AG09319 (cell line): ENCODE data around the gene GNPTAB.

Experiments used
- DNase-seq: peaks from one replicate; pipeline ENCODE4 v3.0.0-alpha.2; 2010; ENCODE audit warnings: low read depth; ENCODE audit errors: extremely low read depth
- TF ChIP-seq, protein P1 (sequence below): IDR thresholded peaks from 2 replicates; pipeline ENCODE4 v1.5.1; 2011; ENCODE audit warnings: low read depth, mild to moderate bottlenecking, inconsistent platforms, low read length, moderate library complexity

Gene GNPTAB

DNA sequence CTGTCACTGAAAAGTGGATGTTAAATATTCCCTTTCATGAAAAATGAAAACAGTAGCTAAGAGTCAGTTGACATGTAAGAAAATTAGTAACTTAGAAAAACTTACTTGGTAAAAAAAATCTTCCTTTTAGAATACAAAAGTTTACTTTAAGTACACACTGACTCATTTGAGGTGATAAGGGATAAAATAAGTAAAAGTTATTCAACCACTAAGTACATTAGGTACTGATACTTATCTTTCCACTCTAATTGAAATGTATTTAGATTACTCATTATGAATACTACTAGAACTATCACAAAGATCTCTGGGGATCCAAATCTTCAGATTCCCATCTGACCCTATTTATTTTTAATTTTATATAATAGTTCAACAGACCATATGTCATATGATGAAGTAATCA lies 103.7 kb downstream of the GNPTAB start:
- DNase-seq = no peak
- TF ChIP-seq, protein P1, sequence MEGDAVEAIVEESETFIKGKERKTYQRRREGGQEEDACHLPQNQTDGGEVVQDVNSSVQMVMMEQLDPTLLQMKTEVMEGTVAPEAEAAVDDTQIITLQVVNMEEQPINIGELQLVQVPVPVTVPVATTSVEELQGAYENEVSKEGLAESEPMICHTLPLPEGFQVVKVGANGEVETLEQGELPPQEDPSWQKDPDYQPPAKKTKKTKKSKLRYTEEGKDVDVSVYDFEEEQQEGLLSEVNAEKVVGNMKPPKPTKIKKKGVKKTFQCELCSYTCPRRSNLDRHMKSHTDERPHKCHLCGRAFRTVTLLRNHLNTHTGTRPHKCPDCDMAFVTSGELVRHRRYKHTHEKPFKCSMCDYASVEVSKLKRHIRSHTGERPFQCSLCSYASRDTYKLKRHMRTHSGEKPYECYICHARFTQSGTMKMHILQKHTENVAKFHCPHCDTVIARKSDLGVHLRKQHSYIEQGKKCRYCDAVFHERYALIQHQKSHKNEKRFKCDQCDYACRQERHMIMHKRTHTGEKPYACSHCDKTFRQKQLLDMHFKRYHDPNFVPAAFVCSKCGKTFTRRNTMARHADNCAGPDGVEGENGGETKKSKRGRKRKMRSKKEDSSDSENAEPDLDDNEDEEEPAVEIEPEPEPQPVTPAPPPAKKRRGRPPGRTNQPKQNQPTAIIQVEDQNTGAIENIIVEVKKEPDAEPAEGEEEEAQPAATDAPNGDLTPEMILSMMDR = no peak

DNA sequence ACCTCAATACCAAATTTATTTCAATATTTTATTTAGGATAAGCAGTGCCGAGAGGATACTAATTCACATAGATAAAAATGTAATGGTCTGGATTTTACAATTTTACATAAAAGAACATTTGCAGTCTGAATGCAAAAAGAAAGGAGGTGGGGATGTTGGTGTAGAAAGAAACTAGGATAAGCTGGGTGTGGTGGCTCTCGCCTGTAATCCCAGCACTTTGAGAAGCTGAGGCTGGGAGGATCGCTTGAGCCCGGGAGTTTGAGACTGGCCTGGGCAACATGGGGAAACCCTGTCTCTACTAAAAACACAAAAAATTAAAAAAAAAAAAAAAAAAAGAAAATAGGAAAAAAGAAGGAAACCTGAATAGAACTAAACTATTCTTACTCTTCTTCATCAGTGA lies 108.4 kb downstream of the GNPTAB start:
- DNase-seq = no peak
- TF ChIP-seq, protein P1 = no peak

DNA sequence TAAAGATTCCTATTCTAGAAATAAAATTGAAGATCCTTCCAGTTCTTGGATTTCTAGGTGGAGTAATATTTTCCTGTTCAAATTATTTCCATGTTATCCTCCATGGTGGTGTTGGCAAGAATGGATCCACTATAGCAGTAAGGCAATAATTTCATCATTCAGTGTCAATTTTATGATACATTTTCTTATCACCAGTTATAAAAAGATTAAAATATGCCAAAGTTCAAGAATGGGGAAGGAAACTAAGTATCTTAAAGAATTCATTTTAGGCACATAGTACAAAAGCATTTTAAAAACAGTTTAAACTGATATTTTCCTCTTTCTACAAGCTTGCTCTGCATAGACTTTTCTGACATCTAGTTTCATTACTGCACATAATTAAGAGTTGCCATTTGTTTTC lies 110.6 kb downstream of the GNPTAB start:
- TF ChIP-seq, protein P1 = no peak
- DNase-seq = no peak

DNA sequence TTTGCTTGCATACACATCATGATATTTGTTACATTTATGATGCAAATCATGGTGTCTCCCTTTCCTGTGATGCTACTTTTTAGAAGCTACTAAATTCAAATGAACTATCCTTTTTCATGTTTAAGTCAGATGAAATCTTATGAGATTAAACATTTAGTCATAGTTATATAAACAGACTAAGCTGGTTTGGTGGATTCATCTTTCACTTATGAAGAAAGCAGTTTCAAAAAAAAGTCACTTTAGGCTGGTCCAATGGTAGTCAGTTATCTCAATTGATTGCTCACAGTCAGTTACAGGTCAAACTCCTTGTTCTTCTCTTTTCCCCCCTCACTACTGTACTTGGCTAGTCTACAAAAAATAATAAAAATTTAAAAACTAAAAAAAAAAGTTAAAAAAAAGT lies 111.2 kb downstream of the GNPTAB start:
- TF ChIP-seq, protein P1 = no peak

DNA sequence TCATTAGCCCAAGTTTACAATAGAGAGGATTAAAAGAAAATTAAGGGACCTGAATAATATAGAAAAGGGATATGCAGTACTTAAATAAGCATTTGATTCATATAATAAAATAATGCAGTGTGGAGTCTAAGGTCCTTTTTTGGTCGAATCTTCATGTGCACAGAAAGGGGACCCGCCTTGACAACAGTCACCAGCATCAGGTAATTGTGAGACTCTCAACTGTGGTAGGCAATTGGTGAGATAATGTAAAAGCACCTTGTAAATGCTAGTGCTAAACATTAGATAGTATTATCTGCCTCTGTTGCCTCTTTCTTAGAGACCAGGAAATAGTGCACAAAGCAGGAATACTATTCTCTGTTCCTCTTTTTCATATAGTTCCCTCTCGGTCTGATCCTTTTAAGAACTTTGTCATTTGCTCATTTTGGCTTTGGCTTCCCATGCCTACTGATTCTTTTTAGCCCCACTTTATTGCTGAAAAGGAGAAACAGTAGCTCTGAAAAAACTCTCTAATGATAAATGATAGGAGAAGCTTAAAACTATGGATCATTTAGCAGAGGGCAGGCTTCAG lies 115.8 kb downstream of the GNPTAB start:
- TF ChIP-seq, protein P1 = no peak
- no peak for DNase-seq

More for the DNA sequence above, 111.2 kb downstream of the GNPTAB start:
- DNase-seq = no peak

DNA sequence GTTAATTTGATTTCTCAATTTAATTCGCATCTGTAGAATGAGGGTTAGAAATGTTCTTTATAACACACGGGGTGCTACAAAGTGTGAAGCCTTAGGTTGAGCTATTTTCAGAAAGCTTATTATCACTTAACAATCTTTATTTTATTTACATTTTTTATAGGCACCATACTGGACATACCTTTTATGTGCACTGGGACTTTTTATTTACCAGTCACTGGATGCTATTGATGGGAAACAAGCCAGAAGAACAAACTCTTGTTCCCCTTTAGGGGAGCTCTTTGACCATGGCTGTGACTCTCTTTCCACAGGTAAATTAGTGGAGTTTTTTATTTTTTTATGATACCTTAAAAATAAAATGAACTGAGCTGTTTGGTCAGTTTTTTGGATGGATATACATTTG lies 116.8 kb downstream of the GNPTAB start:
- TF ChIP-seq, protein P1 = no peak
- DNase-seq = no peak

DNA sequence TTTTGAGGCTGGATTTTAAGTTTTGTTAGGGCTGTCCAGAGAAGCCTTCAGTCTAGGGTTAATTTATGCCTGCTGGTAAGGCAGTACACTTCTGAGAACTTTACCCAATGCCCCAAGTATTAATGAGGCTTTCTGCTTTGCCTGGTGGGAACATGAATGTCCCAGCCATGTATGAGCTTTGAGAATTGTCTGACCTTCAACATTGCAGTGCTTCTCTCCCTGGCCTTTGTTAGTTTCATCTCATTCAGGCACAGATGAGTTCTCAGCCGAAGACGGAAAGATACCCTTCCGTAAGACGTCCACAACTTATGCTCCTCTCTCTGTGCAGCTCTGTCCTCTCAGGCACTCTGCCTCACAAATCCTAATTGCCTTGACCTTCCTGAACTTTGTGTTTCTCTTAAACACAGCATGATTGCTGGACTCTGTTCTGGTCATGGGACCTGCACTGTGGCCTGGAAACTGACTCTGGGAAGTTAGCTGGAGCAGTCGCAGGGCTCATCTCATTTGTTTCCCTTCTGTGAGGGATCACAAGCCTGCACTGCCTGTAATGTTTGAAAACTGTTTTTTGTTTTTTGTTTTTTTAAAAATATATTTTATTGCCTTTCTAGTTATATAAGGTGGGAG lies 117.6 kb downstream of the GNPTAB start:
- TF ChIP-seq, protein P1 = no peak

More for the DNA sequence above, 117.6 kb downstream of the GNPTAB start:
- DNase-seq = no peak
